Measurements from ENCODE around the gene PCA3.
"Not testable (repeated sequence)": the region's sequence is repeated elsewhere in the genome, so short reads cannot be mapped to it uniquely, and the experiment has no call there.

Gene PCA3

GRCh38 chr9:76764138-76764537 is at the start of gene PCA3:
TSS of gene PCA3 (plus strand) at chr9:76764438.
- no peak for FAIRE-seq
- DNase-seq (ENCODE audit: low spot score), result no peak

GRCh38 chr9:76716085-76716672 is 48.1 kb upstream of the PCA3 start:
- DNase-seq (ENCODE audit: low spot score), result no peak
- no peak for FAIRE-seq

GRCh38 chr9:76717176-76717575 is 47.1 kb upstream of the PCA3 start:
- DNase-seq (ENCODE audit: low spot score) (no peak), FAIRE-seq (no peak)

- DNase-seq (ENCODE audit: low spot score) (peak; percentile 52), FAIRE-seq (peak; percentile 73)
Observed at GRCh38 chr9:76717613-76718012, 46.6 kb upstream of the PCA3 start.

GRCh38 chr9:76718166-76718565 is 46.1 kb upstream of the PCA3 start:
- FAIRE-seq (no peak), DNase-seq (ENCODE audit: low spot score) (no peak)

- no peak for DNase-seq (ENCODE audit: low spot score)
- FAIRE-seq, result no peak
Observed at GRCh38 chr9:76720245-76720644, 44.0 kb upstream of the PCA3 start.

- no peak for FAIRE-seq
- DNase-seq (ENCODE audit: low spot score), result no peak
Observed at GRCh38 chr9:76725011-76725546, 39.2 kb upstream of the PCA3 start.

GRCh38 chr9:76725885-76726284 is 38.4 kb upstream of the PCA3 start:
- DNase-seq (ENCODE audit: low spot score) (no peak), FAIRE-seq (no peak)

GRCh38 chr9:76729116-76729515 is 35.1 kb upstream of the PCA3 start:
- DNase-seq (ENCODE audit: low spot score) (no peak), FAIRE-seq (no peak)

GRCh38 chr9:76729980-76730737 is 34.1 kb upstream of the PCA3 start:
- no peak for DNase-seq (ENCODE audit: low spot score)

GRCh38 chr9:76730801-76731200 is 33.4 kb upstream of the PCA3 start:
- DNase-seq (ENCODE audit: low spot score) (no peak), FAIRE-seq (no peak)

More at GRCh38 chr9:76729980-76730737, 34.1 kb upstream of the PCA3 start:
- no peak for FAIRE-seq

GRCh38 chr9:76732341-76732958 is 31.8 kb upstream of the PCA3 start:
- DNase-seq (ENCODE audit: low spot score), result no peak
- FAIRE-seq, result no peak

- no peak for FAIRE-seq
Observed at GRCh38 chr9:76733096-76733495, 31.1 kb upstream of the PCA3 start.

GRCh38 chr9:76734716-76735115 is 29.5 kb upstream of the PCA3 start:
- FAIRE-seq (no peak), DNase-seq (ENCODE audit: low spot score) (no peak)

More at GRCh38 chr9:76733096-76733495, 31.1 kb upstream of the PCA3 start:
- no peak for DNase-seq (ENCODE audit: low spot score)

- FAIRE-seq (no peak), DNase-seq (ENCODE audit: low spot score) (no peak)
Observed at GRCh38 chr9:76737154-76737902, 26.9 kb upstream of the PCA3 start.

GRCh38 chr9:76738402-76738801 is 25.8 kb upstream of the PCA3 start:
- FAIRE-seq (no peak), DNase-seq (ENCODE audit: low spot score) (no peak)

- no peak for DNase-seq (ENCODE audit: low spot score)
- FAIRE-seq, result no peak
Observed at GRCh38 chr9:76741524-76741923, 22.7 kb upstream of the PCA3 start.

- not testable (repeated sequence) for DNase-seq (ENCODE audit: low spot score); FAIRE-seq
Observed at GRCh38 chr9:76742890-76743289, 21.3 kb upstream of the PCA3 start.

GRCh38 chr9:76743931-76744330 is 20.3 kb upstream of the PCA3 start:
- FAIRE-seq (no peak), DNase-seq (ENCODE audit: low spot score) (no peak)

GRCh38 chr9:76744336-76744735 is 19.9 kb upstream of the PCA3 start:
- DNase-seq (ENCODE audit: low spot score) (no peak), FAIRE-seq (no peak)

- DNase-seq (ENCODE audit: low spot score), result no peak
- no peak for FAIRE-seq
Observed at GRCh38 chr9:76751001-76751400, 13.2 kb upstream of the PCA3 start.

- no peak for FAIRE-seq
- no peak for DNase-seq (ENCODE audit: low spot score)
Observed at GRCh38 chr9:76756268-76756640, 8.0 kb upstream of the PCA3 start.
